ENCODE data around the gene NEURL4.

GRCh38 chr17:7356756-7357155 is 27.6 kb upstream of the NEURL4 start:
- TF ChIP-seq CTCF (conservative IDR thresholded peaks at IDR 0.05) (no peak), ZFX (IDR thresholded peaks at IDR 0.05) (no peak)
